Smooth muscle cell (in vitro differentiated cells): ENCODE data around the gene NR5A2. TPM values are rescaled to one million over a fixed set of nuclear protein-coding genes. Genes with fewer than 3 reads are reported as not detected.

Experiments used
- DNase-seq: peaks from one replicate; lab custom pipeline; 2025; ENCODE audit not compliant: unreplicated experiment; lab: John Stamatoyannopoulos, UW
- H2AFZ ChIP-seq: fragments of 200-600 bp; sonication (generic); 2 replicates; pipeline ENCODE4 v1.6.0; 2016; ENCODE audit warnings: antibody characterized with exemption, low read depth, mild to moderate bottlenecking
- H3F3A ChIP-seq: fragments of 200-600 bp; sonication (generic); 2 replicates; pipeline ENCODE4 v1.6.0; 2017; ENCODE audit warnings: antibody characterized with exemption, low read depth
- H3K27ac ChIP-seq: fragments of 200-600 bp; sonication (generic); 2 replicates; pipeline ENCODE4 v1.5.1; 2016; ENCODE audit warnings: low read depth, mild to moderate bottlenecking
- H3K27me3 ChIP-seq: fragments of 200-600 bp; sonication (generic); 2 replicates; pipeline ENCODE4 v1.6.1; 2016; ENCODE audit warnings: low read depth, mild to moderate bottlenecking
- H3K36me3 ChIP-seq: fragments of 200-600 bp; sonication (generic); 2 replicates; pipeline ENCODE4 v1.5.1; 2016; ENCODE audit warnings: low read depth
- H3K4me1 ChIP-seq: fragments of 200-600 bp; sonication (generic); 2 replicates; pipeline ENCODE4 v1.5.1; 2016; ENCODE audit warnings: low read depth
- H3K4me2 ChIP-seq: fragments of 200-600 bp; sonication (generic); 2 replicates; pipeline ENCODE4 v1.6.0; 2016; ENCODE audit warnings: mild to moderate bottlenecking
- H3K4me3 ChIP-seq: fragments of 200-600 bp; sonication (generic); 2 replicates; pipeline ENCODE4 v1.5.1; 2016; ENCODE audit warnings: mild to moderate bottlenecking
- H3K79me2 ChIP-seq: fragments of 200-600 bp; sonication (generic); 2 replicates; pipeline ENCODE4 v1.6.0; 2016; ENCODE audit warnings: low read depth, mild to moderate bottlenecking
- H3K9ac ChIP-seq: fragments of 200-600 bp; sonication (generic); 2 replicates; pipeline ENCODE4 v1.6.0; 2016; ENCODE audit warnings: low read depth
- H3K9me3 ChIP-seq: fragments of 200-600 bp; sonication (generic); replicated peaks from 2 replicates; pipeline ENCODE4 v1.5.1; 2016; ENCODE audit warnings: low read depth
- H4K20me1 ChIP-seq: fragments of 200-600 bp; sonication (generic); 2 replicates; pipeline ENCODE4 v1.6.0; 2016; ENCODE audit warnings: low read depth
- WGBS: methylation state at CpG from one replicate; pipeline ENCODE4 v1.1.7; 2016; ENCODE audit warnings: low lambda C conversion rate; 5-methylcytosine and 5-hydroxymethylcytosine counted together
- polyA plus RNA-seq: library from polyadenylated mRNA; unstranded; fragments of >200 nt; fragmentation: Nextera tagmentation; extraction: Ambion mirVana; gene quantifications from 2 replicates; pipeline ENCODE4 v1.2.1, GENCODE V29; 2016
- total RNA-seq: library from RNA; depleted of rRNA; stranded (reverse); fragments of >200 nt; gene quantifications from 2 replicates; pipeline ENCODE4 v1.2.3, GENCODE V29; 2014
- TF ChIP-seq, protein P1 (sequence below): fragments of 200-600 bp; sonication (generic); IDR thresholded peaks from 2 replicates; pipeline ENCODE4 v1.5.1; 2017; ENCODE audit warnings: borderline replicate concordance, mild to moderate bottlenecking, antibody characterized with exemption; ENCODE audit not compliant: insufficient read depth, poor library complexity, severe bottlenecking

The NR5A2 gene
- total and polyA plus RNA-seq, 2 experiments from 2014 or later = 0.14 to 0.22 TPM

DNA sequence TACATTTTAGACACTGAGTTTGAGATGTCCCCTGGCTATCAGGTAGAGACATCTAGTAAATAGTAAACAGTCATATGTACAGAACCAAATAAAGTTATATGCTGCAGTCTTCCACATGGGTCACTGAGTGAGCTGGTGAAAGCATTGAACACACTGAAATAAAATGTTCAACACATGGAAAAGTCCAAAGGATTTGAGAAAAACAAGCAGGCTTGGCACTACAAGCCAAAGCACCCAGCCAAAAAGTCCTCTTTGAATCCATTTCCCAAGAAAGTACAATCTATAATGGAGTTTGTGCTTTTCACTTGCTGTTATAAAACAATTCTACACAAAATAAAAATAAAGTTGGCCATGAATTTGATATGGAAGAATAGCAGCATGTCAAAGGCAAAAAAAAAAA, 135.4 kb downstream of the NR5A2 start:
- TF ChIP-seq, protein P1, sequence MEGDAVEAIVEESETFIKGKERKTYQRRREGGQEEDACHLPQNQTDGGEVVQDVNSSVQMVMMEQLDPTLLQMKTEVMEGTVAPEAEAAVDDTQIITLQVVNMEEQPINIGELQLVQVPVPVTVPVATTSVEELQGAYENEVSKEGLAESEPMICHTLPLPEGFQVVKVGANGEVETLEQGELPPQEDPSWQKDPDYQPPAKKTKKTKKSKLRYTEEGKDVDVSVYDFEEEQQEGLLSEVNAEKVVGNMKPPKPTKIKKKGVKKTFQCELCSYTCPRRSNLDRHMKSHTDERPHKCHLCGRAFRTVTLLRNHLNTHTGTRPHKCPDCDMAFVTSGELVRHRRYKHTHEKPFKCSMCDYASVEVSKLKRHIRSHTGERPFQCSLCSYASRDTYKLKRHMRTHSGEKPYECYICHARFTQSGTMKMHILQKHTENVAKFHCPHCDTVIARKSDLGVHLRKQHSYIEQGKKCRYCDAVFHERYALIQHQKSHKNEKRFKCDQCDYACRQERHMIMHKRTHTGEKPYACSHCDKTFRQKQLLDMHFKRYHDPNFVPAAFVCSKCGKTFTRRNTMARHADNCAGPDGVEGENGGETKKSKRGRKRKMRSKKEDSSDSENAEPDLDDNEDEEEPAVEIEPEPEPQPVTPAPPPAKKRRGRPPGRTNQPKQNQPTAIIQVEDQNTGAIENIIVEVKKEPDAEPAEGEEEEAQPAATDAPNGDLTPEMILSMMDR = no peak
- no peaks in the 10 kb centered on the region for H3K9me3 ChIP-seq
- no peak overlapping the region for H3K27ac ChIP-seq
- H3K4me2 ChIP-seq = no peak overlapping the region
- no peaks in the 10 kb centered on the region for H3F3A ChIP-seq
- no peaks in the 10 kb centered on the region for H4K20me1 ChIP-seq
- H3K9ac ChIP-seq = no peak overlapping the region
- H3K4me1 ChIP-seq = no peaks in the 10 kb centered on the region
- no peaks in the 10 kb centered on the region for H3K36me3 ChIP-seq
- H3K79me2 ChIP-seq = no peaks in the 10 kb centered on the region
- no peak overlapping the region for H3K4me3 ChIP-seq
- DNase-seq = no peak
- no peak overlapping the region for H2AFZ ChIP-seq
- no peaks in the 10 kb centered on the region for H3K27me3 ChIP-seq

DNA sequence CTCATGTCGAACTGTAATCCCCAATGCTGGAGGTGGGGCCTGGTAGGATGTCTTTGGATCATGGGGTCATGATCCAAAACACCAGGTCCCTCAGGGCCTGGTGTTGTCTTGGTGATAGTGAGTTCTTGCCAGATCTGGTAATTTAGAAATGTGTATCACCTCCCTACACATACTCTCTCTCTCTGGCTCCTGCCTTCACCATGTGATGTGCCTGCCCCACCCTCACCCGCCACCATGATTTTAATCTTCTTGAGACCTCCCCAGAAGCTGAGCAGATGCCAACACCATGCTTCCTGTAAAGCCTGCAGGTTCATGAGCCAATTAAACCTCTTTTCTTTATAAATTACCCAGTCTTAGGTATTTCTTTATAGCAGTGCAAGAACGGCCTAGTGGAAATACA, 136.4 kb downstream of the NR5A2 start:
- Histone ChIP-seq H3K4me3 (no peak overlapping the region), H3K27me3 (no peaks in the 10 kb centered on the region), H3K27ac (no peak overlapping the region), H3K4me1 (no peaks in the 10 kb centered on the region), H4K20me1 (no peaks in the 10 kb centered on the region), H3F3A (no peaks in the 10 kb centered on the region), H3K79me2 (no peaks in the 10 kb centered on the region), H3K9me3 (no peaks in the 10 kb centered on the region), H3K4me2 (no peak overlapping the region), H2AFZ (no peak overlapping the region), H3K36me3 (no peaks in the 10 kb centered on the region), H3K9ac (no peak overlapping the region)
- TF ChIP-seq, protein P1 = no peak
- 92% methylated on average over 3 of the region's 3 CpGs for WGBS
- no peak for DNase-seq

GRCh38 chr1:200165493-200166220, 138.1 kb downstream of the NR5A2 start:
- no peak overlapping the region for H3K4me2 ChIP-seq
- H3K4me1 ChIP-seq = no peaks in the 10 kb centered on the region
- no peaks in the 10 kb centered on the region for H3F3A ChIP-seq
- no peaks in the 10 kb centered on the region for H3K27me3 ChIP-seq
- H4K20me1 ChIP-seq = no peaks in the 10 kb centered on the region
- H3K79me2 ChIP-seq = no peaks in the 10 kb centered on the region
- no peak overlapping the region for H3K4me3 ChIP-seq
- 90% methylated on average over 5 of the region's 5 CpGs for WGBS
- DNase-seq = no peak
- no peak overlapping the region for H2AFZ ChIP-seq
- no peaks in the 10 kb centered on the region for H3K9me3 ChIP-seq
- no peak overlapping the region for H3K27ac ChIP-seq
- H3K36me3 ChIP-seq = no peaks in the 10 kb centered on the region
- TF ChIP-seq, protein P1 = no peak
- no peak overlapping the region for H3K9ac ChIP-seq

- no peak for DNase-seq
- Histone ChIP-seq H2AFZ (no peak overlapping the region), H3K9me3 (no peaks in the 10 kb centered on the region), H3K4me3 (no peak overlapping the region), H3K9ac (no peak overlapping the region), H3K27ac (no peak overlapping the region), H4K20me1 (no peaks in the 10 kb centered on the region), H3K27me3 (no peaks in the 10 kb centered on the region), H3F3A (no peaks in the 10 kb centered on the region), H3K4me1 (no peaks in the 10 kb centered on the region), H3K36me3 (no peaks in the 10 kb centered on the region), H3K4me2 (no peak overlapping the region), H3K79me2 (no peaks in the 10 kb centered on the region)
- TF ChIP-seq, protein P1 = no peak
- 88% methylated on average over 4 of the region's 4 CpGs for WGBS
These were observed 138.9 kb downstream of the NR5A2 start for GRCh38 chr1:200166411-200166810.
